HUES48 (cell line): Measurements from ENCODE around the gene DEF6.

Experiments
- H3K27ac ChIP-seq: one replicate; pipeline ENCODE4 v1.7.0; 2013; ENCODE audit warnings: low read depth, low read length, inconsistent platforms
- H3K27me3 ChIP-seq: 2 replicates; pipeline ENCODE4 v1.6.1; 2013; ENCODE audit warnings: mild to moderate bottlenecking, low read length; ENCODE audit not compliant: control insufficient read depth, insufficient read depth
- H3K36me3 ChIP-seq: 2 replicates; pipeline ENCODE4 v1.6.1; 2013; ENCODE audit warnings: low read length; ENCODE audit not compliant: control insufficient read depth, insufficient read depth
- H3K4me1 ChIP-seq: 2 replicates; pipeline ENCODE4 v1.6.1; 2013; ENCODE audit warnings: mild to moderate bottlenecking, low read length; ENCODE audit not compliant: control insufficient read depth, insufficient read depth
- H3K4me3 ChIP-seq: 2 replicates; pipeline ENCODE4 v1.5.1; 2013; ENCODE audit warnings: mild to moderate bottlenecking, low read depth, low read length
- H3K9ac ChIP-seq: 2 replicates; pipeline ENCODE4 v1.6.1; 2013; ENCODE audit warnings: mild to moderate bottlenecking, low read depth, low read length, moderate library complexity
- H3K9me3 ChIP-seq: 2 replicates; pipeline ENCODE4 v1.6.1; 2013; ENCODE audit warnings: low read length; ENCODE audit not compliant: control insufficient read depth, insufficient read depth

Gene DEF6

DNA sequence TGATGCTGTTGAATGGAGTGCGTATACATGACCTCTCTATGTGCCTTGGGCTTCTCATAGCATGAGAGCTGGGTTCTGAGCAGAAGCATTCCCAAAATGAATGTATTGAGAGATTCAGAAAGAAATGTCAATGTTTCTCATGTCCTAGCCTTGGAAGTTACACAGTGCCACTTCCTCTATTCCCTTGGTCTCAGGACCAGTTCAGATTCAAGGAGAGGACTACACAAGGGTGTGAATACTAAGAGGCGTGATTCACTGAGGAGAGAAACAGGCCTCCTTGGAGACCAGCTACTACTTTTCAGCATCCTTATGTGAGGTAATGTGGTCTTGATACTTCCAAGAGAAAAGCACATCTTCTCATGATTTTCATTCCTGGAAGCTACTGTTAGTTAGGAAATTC is 55.1 kb downstream of the DEF6 start:
- Histone ChIP-seq H3K27ac (no peak overlapping the region), H3K9ac (no peak overlapping the region), H3K4me1 (no peaks in the 10 kb centered on the region), H3K36me3 (peaks cover 14% of the 10 kb centered on the region), H3K4me3 (no peak overlapping the region), H3K27me3 (no peaks in the 10 kb centered on the region), H3K9me3 (0 out of 2 replicates have a peak, but pooled peaks cover 2% of the 10 kb centered on the region)

DNA sequence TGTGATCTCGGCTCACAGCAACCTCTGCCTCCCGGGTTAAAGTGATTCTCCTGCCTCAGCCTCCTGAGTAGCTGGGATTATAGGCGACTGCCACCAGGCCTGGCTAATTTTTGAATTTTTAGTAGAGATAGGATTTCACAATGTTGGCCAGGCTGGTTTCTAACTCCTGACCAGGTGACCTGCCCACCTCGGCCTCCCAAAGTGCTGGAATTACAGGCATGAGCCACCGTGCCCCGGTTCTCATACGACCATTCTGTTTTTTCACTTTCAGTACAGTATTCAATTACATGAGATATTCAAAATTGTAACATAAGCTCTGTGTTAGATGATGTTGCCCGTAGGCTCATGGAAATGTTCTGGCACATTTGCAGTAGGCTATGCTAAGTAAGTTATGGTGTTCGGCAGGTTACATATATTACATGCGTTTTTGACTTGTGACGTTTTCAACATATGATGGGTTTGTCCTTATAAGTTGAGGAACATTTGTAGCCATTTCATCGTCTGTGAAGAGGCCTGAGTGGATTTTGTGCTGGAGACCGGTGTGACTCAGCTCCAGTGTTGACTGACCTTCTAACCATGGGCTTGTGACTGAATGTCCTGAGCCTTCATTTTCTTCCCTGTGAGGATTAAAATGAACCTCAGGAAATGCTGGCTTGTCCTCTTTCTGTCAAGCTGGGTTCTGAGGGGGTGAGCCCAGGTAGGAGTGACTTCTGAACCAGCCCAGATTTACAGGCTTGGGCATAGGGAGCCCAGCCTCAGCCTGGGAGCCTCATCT is 56.9 kb downstream of the DEF6 start:
- Histone ChIP-seq H3K27me3 (no peaks in the 10 kb centered on the region), H3K4me3 (no peak overlapping the region), H3K4me1 (peaks cover under 1% of the 10 kb centered on the region; the same call in 1 of the 2 replicates), H3K9me3 (0 out of 2 replicates have a peak, but pooled peaks cover 2% of the 10 kb centered on the region), H3K36me3 (peaks cover 6% of the 10 kb centered on the region), H3K9ac (no peak overlapping the region), H3K27ac (no peak overlapping the region)

DNA sequence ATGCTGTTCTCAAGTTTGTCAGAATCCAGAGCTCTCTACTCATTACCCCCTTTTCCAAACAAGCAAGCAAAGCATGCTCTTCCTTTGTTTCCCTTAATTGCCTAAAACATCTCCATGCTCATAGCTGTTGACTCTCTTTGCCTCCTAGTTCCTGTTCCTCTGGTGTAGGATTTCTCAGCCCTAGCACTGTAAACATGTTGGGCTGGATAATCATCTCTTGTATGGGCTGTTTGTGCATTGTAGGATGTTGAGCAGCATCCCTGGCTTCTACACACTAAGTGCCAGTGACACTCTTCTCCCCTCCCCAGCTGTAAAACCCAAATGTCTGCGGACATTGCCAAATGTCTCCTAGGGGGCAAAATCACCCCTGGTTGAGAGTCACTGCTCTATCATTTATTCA is 58.8 kb downstream of the DEF6 start:
- H3K27ac ChIP-seq = no peak overlapping the region
- H3K4me3 ChIP-seq = no peak overlapping the region
- peaks cover 6% of the 10 kb centered on the region for H3K36me3 ChIP-seq
- no peak overlapping the region for H3K9ac ChIP-seq
- peaks cover 17% of the 10 kb centered on the region for H3K4me1 ChIP-seq
- no peaks in the 10 kb centered on the region for H3K27me3 ChIP-seq
- H3K9me3 ChIP-seq = 0 out of 2 replicates have a peak, but pooled peaks cover 2% of the 10 kb centered on the region

DNA sequence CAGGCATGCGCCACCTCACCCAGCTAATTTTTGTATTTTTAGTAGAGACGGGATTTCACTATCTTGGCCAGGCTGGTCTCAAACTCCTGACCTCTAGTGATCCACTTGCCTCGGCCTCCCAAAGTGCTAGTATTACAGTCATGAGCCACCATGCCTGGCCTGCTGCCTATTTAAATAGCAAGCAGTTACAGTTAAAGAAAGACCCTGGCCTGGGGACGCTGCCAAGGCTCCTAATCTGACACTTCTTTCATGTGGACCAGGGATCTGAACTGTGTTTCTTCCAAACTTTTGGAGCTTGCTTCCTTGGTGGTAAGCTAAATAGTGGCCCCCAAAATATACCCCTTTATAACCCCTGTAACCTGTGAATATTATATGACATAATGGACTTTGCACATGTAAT is 60.1 kb downstream of the DEF6 start:
- no peaks in the 10 kb centered on the region for H3K27me3 ChIP-seq
- no peaks in the 10 kb centered on the region for H3K9me3 ChIP-seq
- peaks cover 17% of the 10 kb centered on the region for H3K4me1 ChIP-seq
- no peak overlapping the region for H3K4me3 ChIP-seq
- H3K36me3 ChIP-seq = peaks cover 3% of the 10 kb centered on the region; the same call in 1 of the 2 replicates
- no peak overlapping the region for H3K27ac ChIP-seq
- no peak overlapping the region for H3K9ac ChIP-seq

DNA sequence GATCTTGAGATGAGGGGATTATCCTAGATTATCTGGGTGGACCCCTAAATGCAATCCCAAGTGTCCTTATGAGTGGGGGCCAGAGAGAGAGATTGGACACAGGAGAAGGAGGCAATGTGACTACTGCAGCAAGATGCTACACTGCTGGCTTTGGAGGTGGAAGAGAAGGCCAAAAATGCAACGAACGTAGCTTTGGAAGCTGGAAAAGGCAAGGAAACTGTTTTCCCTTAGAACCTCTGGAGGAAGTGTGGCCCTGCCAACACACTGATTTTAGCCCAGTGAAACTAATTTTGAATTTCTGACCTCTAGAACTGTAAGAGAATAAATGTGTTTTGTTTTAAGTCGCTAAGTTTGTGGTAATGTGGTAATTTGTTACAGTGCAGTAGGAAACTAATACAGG is 60.5 kb downstream of the DEF6 start:
- Histone ChIP-seq H3K9ac (no peak overlapping the region), H3K4me1 (peaks cover 17% of the 10 kb centered on the region), H3K27ac (no peak overlapping the region)

DNA sequence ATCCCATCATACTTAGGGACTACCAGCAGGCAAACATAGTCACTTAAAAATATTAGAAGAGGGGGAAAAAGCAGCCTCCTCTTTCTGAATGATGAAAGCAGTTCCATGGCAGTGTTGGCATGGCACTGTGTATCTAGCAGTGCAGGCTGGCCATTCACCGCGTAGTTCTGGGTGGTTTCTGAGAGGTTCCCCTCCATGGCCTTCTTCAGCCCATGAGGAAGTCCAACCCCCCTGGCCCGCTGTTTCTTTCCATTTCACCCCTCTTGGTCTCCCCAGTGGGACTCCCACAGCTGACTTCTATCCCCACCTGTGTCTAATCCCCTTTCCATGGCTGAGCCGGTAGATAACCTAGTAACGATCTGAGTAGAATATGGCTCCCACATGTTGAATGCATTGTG is 61.7 kb downstream of the DEF6 start:
- H3K36me3 ChIP-seq = no peaks in the 10 kb centered on the region
- peaks cover 17% of the 10 kb centered on the region for H3K4me1 ChIP-seq
- H3K27me3 ChIP-seq = no peaks in the 10 kb centered on the region
- no peak overlapping the region for H3K9ac ChIP-seq
- no peak overlapping the region for H3K27ac ChIP-seq
- H3K4me3 ChIP-seq = no peak overlapping the region
- H3K9me3 ChIP-seq = no peaks in the 10 kb centered on the region

More for the DNA sequence above, 60.5 kb downstream of the DEF6 start:
- Histone ChIP-seq H3K4me3 (no peak overlapping the region), H3K27me3 (no peaks in the 10 kb centered on the region), H3K36me3 (no peaks in the 10 kb centered on the region; the same call in 1 of the 2 replicates), H3K9me3 (no peaks in the 10 kb centered on the region)

DNA sequence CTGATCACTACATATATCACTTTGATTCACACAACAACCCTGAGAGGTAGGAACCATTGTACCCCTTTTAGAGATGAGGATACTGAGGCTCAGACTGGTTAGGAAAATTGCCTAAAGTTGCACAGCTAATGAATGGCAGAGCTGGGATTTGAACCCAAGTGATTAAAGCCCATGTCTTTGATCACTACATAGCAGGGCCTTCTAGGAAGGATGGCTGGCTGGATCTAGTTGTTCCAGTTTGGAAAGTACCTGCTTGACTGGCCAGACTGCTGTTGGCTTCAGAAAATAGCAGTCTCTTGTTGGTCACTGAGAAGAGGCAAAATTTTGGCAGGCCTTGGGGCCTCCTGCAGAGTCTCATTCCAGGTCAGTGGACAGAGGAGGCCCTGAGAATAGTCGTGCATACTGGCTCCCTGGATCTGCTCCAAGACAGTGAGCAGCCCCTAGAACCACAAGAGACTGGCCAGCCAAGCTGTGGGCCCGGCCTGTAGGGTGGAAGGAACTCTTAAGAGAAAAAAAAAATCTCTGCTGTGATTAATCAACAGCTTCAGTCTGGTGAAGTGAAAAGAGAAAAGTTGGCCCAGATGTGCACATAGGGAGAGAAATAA is 62.2 kb downstream of the DEF6 start:
- H3K27me3 ChIP-seq = no peaks in the 10 kb centered on the region
- no peaks in the 10 kb centered on the region for H3K9me3 ChIP-seq
- H3K36me3 ChIP-seq = no peaks in the 10 kb centered on the region
- peak overlapping the region; percentile 67 for H3K27ac ChIP-seq
- H3K9ac ChIP-seq = 0 out of 2 replicates have a peak overlapping the region, but pooled peaks have one; percentile 12
- H3K4me3 ChIP-seq = no peak overlapping the region
- H3K4me1 ChIP-seq = peaks cover 17% of the 10 kb centered on the region

DNA sequence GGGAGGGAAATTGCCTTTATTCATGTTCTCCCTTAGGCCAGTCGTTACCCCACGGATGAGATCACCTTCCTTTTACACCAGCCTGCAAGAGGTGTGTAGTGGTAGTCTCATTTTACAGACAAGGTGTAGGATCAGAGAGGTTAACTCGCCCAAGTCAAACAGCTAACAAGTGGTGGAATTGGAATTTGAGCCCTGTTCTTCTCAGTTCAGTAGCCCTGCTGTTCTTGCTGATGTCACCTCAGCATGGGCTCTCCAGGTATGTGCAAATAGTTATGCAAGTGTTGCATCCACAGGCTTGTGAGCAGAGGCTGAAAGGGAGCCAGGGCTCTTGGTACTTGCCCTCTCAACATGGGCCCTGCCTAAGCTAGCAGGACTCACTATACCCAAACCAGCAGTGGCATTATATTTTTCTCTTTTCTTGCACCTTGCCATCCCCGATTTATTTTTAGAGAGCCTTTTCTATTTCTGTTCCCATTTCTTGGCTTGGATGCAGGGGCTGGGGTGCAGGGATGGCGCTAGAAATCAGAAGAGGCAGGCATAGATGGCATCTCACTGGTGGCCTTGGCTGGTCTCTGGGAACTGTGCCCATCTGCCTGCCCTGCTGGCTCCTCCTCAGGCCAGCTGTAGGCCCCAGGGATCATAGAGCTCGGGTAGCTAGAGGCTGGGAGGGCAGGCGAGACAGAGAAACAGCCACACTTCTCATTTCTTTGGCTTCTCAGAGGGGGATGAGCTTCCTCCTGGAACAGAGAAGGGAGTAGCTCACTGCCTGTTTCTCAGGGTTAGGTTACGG is 62.9 kb downstream of the DEF6 start:
- Histone ChIP-seq H3K4me3 (no peak overlapping the region), H3K27me3 (no peaks in the 10 kb centered on the region), H3K36me3 (no peaks in the 10 kb centered on the region), H3K4me1 (peaks cover 17% of the 10 kb centered on the region), H3K9me3 (no peaks in the 10 kb centered on the region), H3K27ac (peak overlapping the region; percentile 67), H3K9ac (0 out of 2 replicates have a peak overlapping the region, but pooled peaks have one; percentile 12)

DNA sequence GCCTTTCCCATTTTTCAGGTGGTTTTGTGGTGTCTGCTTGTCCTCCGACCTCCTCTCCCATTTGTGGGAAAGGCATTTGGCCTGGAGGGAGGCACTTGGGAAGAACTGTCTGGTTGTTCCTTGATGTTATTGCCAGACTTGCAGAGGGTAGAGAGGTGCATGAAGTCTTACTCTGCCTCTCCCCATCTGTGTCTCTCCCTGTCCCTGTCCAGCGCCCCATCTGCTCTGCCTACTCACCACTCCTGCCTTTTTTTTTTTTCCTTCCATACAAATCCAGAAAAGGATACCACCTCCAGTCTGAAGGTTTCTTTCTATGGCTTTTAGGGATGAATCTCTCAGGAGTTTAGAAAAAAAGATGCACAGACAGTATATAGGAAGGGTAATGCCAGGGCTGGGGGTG is 64.6 kb downstream of the DEF6 start:
- Histone ChIP-seq H3K27ac (no peak overlapping the region), H3K9me3 (no peaks in the 10 kb centered on the region), H3K9ac (no peak overlapping the region), H3K4me1 (peaks cover 17% of the 10 kb centered on the region), H3K36me3 (no peaks in the 10 kb centered on the region), H3K27me3 (no peaks in the 10 kb centered on the region), H3K4me3 (no peak overlapping the region)

DNA sequence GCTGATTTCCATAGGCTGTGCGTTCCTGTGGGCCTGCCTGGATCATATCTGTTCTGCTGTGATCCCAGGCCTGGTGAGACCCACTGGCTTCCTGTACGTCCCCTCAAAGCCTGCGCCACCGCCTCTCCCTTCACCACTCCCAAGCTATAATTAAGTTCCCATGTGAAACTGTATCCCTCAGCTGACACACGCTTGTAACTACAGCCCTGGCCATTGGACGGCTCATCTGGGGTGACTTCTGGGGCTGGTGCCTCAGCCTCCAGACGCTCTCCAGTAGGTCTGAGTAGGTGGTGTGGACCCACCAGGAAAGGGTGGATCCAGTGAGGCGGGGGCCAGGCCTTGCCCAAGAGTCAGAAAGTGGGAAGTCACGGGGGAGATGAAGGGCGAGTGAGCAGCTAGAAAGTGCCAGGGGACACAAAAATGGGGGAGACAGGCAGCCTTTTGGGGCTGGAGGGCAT is 65.7 kb downstream of the DEF6 start:
- Histone ChIP-seq H3K27me3 (no peaks in the 10 kb centered on the region), H3K36me3 (no peaks in the 10 kb centered on the region), H3K27ac (no peak overlapping the region), H3K4me3 (no peak overlapping the region), H3K4me1 (peaks cover 17% of the 10 kb centered on the region), H3K9ac (no peak overlapping the region), H3K9me3 (no peaks in the 10 kb centered on the region)
